Cardiac muscle cell (in vitro differentiated cells and primary cell): ENCODE measurements around the gene MAMDC2. TPM values are rescaled to one million over a fixed set of nuclear protein-coding genes. Genes with fewer than 3 reads are reported as not detected.

ENCODE experiments used
- DNase-seq, 2 donors: peaks; one replicate each; pipeline versions ENCODE4 v3.0.0 to v3.0.0-alpha.2; 2010 to 2017; ENCODE audit warnings: low read depth in 1 of 2, low spot score in 1 of 2
- H3K27ac ChIP-seq: fragments of 200-600 bp; sonication (generic); 2 replicates; pipeline ENCODE4 v1.5.1; 2016
- H3K27me3 ChIP-seq: fragments of 200-600 bp; sonication (generic); 2 replicates; pipeline ENCODE4 v1.6.0; 2016; ENCODE audit warnings: control low read depth
- H3K36me3 ChIP-seq: fragments of 200-600 bp; sonication (generic); 2 replicates; pipeline ENCODE4 v1.5.1; 2016; ENCODE audit warnings: control low read depth
- H3K4me1 ChIP-seq: fragments of 200-600 bp; sonication (generic); 2 replicates; pipeline ENCODE4 v1.8.1; 2017; ENCODE audit warnings: low read depth, mild to moderate bottlenecking, mixed run types
- H3K4me3 ChIP-seq: fragments of 200-600 bp; sonication (generic); 2 replicates; pipeline ENCODE4 v1.5.1; 2016; ENCODE audit warnings: mild to moderate bottlenecking
- H3K9me3 ChIP-seq: fragments of 200-600 bp; sonication (generic); 2 replicates; pipeline ENCODE4 v1.5.1; 2017; ENCODE audit warnings: low read depth, mild to moderate bottlenecking, control low read depth
- polyA plus RNA-seq: library from polyadenylated mRNA; unstranded; fragments of >200 nt; fragmentation: Nextera tagmentation; extraction: Ambion mirVana; gene quantifications from 2 replicates; pipeline ENCODE4 v1.2.1, GENCODE V29; 2016
- total RNA-seq: library from RNA; depleted of rRNA; stranded (reverse); fragments of >200 nt; gene quantifications from 2 replicates; pipeline ENCODE4 v1.2.3, GENCODE V29; 2016
- TF ChIP-seq, protein P1 (sequence below): IDR thresholded peaks from 2 replicates; pipeline ENCODE4 v1.5.1; 2012; ENCODE audit warnings: low read depth, mild to moderate bottlenecking, low read length

Gene MAMDC2
- total and polyA plus RNA-seq, 2 experiments from 2014 or later = 0.54 to 1.1 TPM

DNA sequence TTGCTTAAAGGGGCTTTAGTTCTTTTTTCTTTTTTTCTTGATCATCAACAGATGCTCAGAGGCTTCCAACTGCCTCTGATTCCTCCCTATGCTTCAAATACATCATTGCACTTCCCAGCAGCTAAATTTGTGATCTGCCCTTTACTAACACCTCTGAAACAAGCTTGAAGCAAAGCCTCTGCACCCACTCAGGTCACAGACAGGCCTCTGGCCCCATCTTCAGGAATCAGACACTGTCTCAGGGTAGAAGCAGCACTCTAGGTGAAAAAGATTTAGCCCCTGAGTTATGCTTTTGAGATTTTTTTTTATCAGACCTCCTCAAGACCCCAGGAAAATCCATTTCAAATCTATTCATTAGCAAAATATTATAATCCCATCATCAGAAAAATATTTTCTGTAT, 91.5 kb downstream of the MAMDC2 start:
- H3K4me1 ChIP-seq = peaks cover 5% of the 10 kb centered on the region
- no peaks in the 10 kb centered on the region for H3K36me3 ChIP-seq
- TF ChIP-seq, protein P1, sequence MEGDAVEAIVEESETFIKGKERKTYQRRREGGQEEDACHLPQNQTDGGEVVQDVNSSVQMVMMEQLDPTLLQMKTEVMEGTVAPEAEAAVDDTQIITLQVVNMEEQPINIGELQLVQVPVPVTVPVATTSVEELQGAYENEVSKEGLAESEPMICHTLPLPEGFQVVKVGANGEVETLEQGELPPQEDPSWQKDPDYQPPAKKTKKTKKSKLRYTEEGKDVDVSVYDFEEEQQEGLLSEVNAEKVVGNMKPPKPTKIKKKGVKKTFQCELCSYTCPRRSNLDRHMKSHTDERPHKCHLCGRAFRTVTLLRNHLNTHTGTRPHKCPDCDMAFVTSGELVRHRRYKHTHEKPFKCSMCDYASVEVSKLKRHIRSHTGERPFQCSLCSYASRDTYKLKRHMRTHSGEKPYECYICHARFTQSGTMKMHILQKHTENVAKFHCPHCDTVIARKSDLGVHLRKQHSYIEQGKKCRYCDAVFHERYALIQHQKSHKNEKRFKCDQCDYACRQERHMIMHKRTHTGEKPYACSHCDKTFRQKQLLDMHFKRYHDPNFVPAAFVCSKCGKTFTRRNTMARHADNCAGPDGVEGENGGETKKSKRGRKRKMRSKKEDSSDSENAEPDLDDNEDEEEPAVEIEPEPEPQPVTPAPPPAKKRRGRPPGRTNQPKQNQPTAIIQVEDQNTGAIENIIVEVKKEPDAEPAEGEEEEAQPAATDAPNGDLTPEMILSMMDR = no peak
- DNase-seq = no peak
- no peaks in the 10 kb centered on the region for H3K27me3 ChIP-seq
- H3K9me3 ChIP-seq = no peaks in the 10 kb centered on the region
- no peak overlapping the region for H3K4me3 ChIP-seq
- no peak overlapping the region for H3K27ac ChIP-seq

DNA sequence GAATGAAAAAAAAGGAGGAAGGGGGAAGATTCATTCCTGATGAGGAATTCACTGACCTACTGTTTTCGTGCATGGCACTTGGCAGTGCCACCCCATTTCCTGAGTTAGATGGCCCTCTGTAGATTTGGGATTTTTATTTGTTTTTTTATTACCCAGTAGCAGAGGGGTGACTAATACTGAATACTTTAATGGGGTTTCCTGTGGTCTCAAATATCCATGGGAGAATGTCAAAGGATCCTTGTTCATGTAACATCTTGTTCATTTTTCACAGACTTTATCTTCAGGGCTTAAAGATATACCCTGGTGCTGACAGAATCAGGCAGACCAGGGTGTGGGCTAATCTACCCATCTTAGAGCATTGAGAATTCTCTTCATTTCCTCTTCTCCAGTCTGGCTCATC, 93.0 kb downstream of the MAMDC2 start:
- Histone ChIP-seq H3K4me1 (no peaks in the 10 kb centered on the region), H3K27me3 (no peaks in the 10 kb centered on the region), H3K27ac (no peak overlapping the region), H3K4me3 (no peak overlapping the region), H3K36me3 (no peaks in the 10 kb centered on the region), H3K9me3 (no peaks in the 10 kb centered on the region)
- TF ChIP-seq, protein P1 = no peak
- DNase-seq = peak in 1 of 2 donors; percentile 44

DNA sequence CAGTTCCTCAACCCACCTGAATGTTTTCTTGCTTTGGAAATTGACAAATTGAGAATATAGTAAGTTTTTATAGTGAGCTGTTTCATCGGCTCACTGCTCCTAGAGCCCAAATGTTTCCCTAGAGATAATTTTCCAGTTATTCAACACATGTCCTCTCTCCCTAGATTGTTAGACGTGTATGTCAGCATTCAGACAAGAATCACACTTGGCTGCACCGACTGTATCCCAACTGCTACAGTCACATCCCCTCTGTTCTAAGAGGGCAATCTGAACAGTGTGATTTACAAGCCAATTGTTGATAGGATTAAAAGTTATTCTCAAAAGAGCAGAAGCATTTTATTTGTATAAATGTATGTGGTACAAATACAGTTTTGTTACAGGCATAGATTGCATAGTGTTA, 93.9 kb downstream of the MAMDC2 start:
- Histone ChIP-seq H3K9me3 (no peaks in the 10 kb centered on the region), H3K27ac (no peak overlapping the region), H3K27me3 (no peaks in the 10 kb centered on the region), H3K4me1 (no peaks in the 10 kb centered on the region), H3K4me3 (no peak overlapping the region), H3K36me3 (no peaks in the 10 kb centered on the region)
- TF ChIP-seq, protein P1 = no peak
- no peak for DNase-seq

DNA sequence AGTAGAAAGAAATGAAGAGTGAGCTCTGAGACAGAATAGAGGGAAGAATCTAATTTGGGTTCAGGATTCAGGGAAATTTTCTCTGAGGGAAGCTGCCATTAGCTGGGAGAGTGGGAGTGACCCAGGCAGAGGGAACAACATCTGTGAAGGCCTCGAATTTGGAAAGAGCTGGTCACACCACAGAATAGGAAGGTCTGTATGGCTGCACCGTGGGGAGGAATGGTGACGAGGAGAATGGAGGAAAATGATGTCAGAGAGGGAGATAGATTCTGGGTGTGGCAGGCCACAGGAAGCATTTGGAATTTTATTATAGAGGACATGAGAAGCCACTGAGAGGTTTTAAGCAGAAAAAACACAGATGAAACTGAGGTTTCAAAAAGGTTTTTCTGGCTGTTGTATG, 98.5 kb downstream of the MAMDC2 start:
- DNase-seq = no peak
- Histone ChIP-seq H3K4me1 (no peaks in the 10 kb centered on the region), H3K9me3 (no peaks in the 10 kb centered on the region), H3K4me3 (no peak overlapping the region), H3K27me3 (no peaks in the 10 kb centered on the region), H3K36me3 (no peaks in the 10 kb centered on the region), H3K27ac (no peak overlapping the region)
- TF ChIP-seq, protein P1 = no peak

DNA sequence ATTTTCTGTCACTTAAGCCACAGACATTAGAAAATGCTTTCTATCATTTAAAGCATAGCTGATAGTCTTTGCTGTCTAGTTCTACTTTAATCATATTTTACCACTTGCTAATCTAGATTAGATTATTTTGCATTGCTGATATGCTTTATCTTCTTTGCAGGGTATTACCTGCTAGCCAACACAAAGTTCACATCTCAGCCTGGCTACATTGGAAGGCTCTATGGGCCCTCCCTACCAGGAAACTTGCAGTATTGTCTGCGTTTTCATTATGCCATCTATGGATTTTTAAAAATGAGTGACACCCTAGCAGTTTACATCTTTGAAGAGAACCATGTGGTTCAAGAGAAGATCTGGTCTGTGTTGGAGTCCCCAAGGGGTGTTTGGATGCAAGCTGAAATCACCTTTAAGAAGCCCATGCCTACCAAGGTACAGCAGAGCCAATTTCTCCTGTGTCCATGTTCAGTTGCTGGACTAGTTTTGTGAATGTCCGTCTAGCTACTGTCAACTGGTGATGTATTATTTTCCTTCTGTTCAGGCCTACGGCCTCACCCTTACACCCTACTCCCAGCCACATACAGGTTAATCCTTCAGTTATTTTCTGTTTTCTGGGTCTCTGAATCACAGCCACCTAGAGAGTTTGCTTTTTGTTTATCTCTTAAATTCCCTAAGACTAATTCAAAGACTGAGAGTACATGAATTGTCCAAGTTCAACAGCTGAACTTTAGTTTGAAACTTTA, 99.9 kb downstream of the MAMDC2 start:
- H3K9me3 ChIP-seq = no peaks in the 10 kb centered on the region
- TF ChIP-seq, protein P1 = no peak
- no peak for DNase-seq
- no peak overlapping the region for H3K4me3 ChIP-seq
- no peaks in the 10 kb centered on the region for H3K4me1 ChIP-seq
- H3K27me3 ChIP-seq = no peaks in the 10 kb centered on the region
- H3K27ac ChIP-seq = no peak overlapping the region
- no peaks in the 10 kb centered on the region for H3K36me3 ChIP-seq
